22Rv1 (cell line): Measurements from ENCODE around the gene DAZ2.
"Not testable (repeated sequence)": the region's sequence is repeated elsewhere in the genome, so short reads cannot be mapped to it uniquely, and the experiment has no call there.

Experiments
- CTCF ChIP-seq: fragments of 450-650 bp; IDR thresholded peaks from 2 replicates; pipeline ENCODE4 v1.5.1; 2017; ENCODE audit warnings: mild to moderate bottlenecking
- ZFX ChIP-seq: fragments of 450-650 bp; IDR thresholded peaks from 2 replicates; pipeline ENCODE4 v1.6.1; 2017; ENCODE audit warnings: antibody characterized with exemption, borderline replicate concordance

- TF ChIP-seq CTCF, ZFX: not testable (repeated sequence)
These were observed 8.7 kb upstream of the DAZ2 start for GRCh38 chrY:23210681-23211080.
